Activated CD4-positive, alpha-beta memory T cell treated with anti-CD3 and anti-CD28 coated beads, Interleukin-2, amount 10 ng/mL, durations not matched to agents 7 days and 5 days (primary cell): ENCODE data around the gene CAP1. TPM values are rescaled to one million over a fixed set of nuclear protein-coding genes. Genes with fewer than 3 reads are reported as not detected.
"Not testable (repeated sequence)": the region's sequence is repeated elsewhere in the genome, so short reads cannot be mapped to it uniquely, and the experiment has no call there.

Source experiments
- CTCF ChIA-PET: fragments of 350-600 bp; sonication (Branson Sonifier 250); formaldehyde crosslinking; loops from one replicate; lab custom pipeline; 2021; ENCODE audit warnings: antibody characterized with exemption, inconsistent platforms; lab: Charles Lee
- POLR2A ChIA-PET: fragments of 350-600 bp; sonication (Branson Sonifier 250); formaldehyde crosslinking; loops from one replicate; lab custom pipeline; 2021; ENCODE audit warnings: antibody characterized with exemption; lab: Charles Lee
- DNase-seq: peaks from one replicate; pipeline ENCODE4 v3.0.0-alpha.2; 2020
- H3K27ac Mint-ChIP-seq: one replicate; pipeline ENCODE4 v1.8.0; 2021; ENCODE audit warnings: mild to moderate bottlenecking, mixed read lengths
- H3K27me3 Mint-ChIP-seq: one replicate; pipeline ENCODE4 v1.8.0; 2021; ENCODE audit warnings: mixed read lengths
- H3K36me3 Mint-ChIP-seq: one replicate; pipeline ENCODE4 v1.8.0; 2021; ENCODE audit warnings: low read depth, mixed read lengths
- H3K4me1 Mint-ChIP-seq: one replicate; pipeline ENCODE4 v1.8.0; 2021; ENCODE audit warnings: mixed read lengths
- H3K4me3 Mint-ChIP-seq: one replicate; pipeline ENCODE4 v1.8.0; 2021; ENCODE audit warnings: mild to moderate bottlenecking, mixed read lengths
- H3K9me3 Mint-ChIP-seq: one replicate; pipeline ENCODE4 v1.8.0; 2021; ENCODE audit warnings: mixed read lengths
- total RNA-seq, 2 experiments: library from RNA; stranded (reverse); gene quantifications; one replicate each; pipeline ENCODE4 v1.2.3, GENCODE V29; 2021

Gene CAP1
- total RNA-seq, 2 experiments from 2014 or later: 890 to 908 TPM

- H3K4me3 Mint-ChIP-seq, POLR2A ChIA-PET, H3K9me3 Mint-ChIP-seq, H3K27me3 Mint-ChIP-seq, DNase-seq: not testable (repeated sequence)
- peak overlapping the region; percentile 2 for H3K27ac Mint-ChIP-seq
- H3K36me3 Mint-ChIP-seq: peaks cover 30% of the 10 kb centered on the region
- CTCF ChIA-PET: interaction anchor here (1.3 to 1.6 kb wide), 2 partner anchors 9 to 117 kb away, joined by 3 read pairs; no protein-coding TSS in a partner anchor
- H3K4me1 Mint-ChIP-seq: peaks cover 45% of the 10 kb centered on the region
Observed at GRCh38 chr1:40037254-40037653, 3.3 kb upstream of the CAP1 start.

- ChIA-PET CTCF (interaction anchor here (0.6 to 1.6 kb wide), 8 partner anchors 11 to 300 kb away, joined by 3 to 6 read pairs (median 4); no protein-coding TSS in a partner anchor), POLR2A (interaction anchor here (0.7 to 14.1 kb wide), 20 partner anchors 11 to 494 kb away, joined by 3 to 253 read pairs (median 7); partner anchors contain the start of genes MFSD2A, PPIE, PPT1 and SMAP2)
- H3K36me3 Mint-ChIP-seq: peaks cover 44% of the 10 kb centered on the region
- DNase-seq: no peak
- no peaks in the 10 kb centered on the region for H3K9me3 Mint-ChIP-seq
- H3K4me1 Mint-ChIP-seq: peaks cover 51% of the 10 kb centered on the region
- H3K4me3 Mint-ChIP-seq: peak overlapping the region; percentile 15
- no peaks in the 10 kb centered on the region for H3K27me3 Mint-ChIP-seq
- H3K27ac Mint-ChIP-seq: peak overlapping the region; percentile 95
Observed at GRCh38 chr1:40038697-40039096, 1.8 kb upstream of the CAP1 start.

- Mint-ChIP-seq H3K27me3 (no peaks in the 10 kb centered on the region), H3K4me3 (peak overlapping the region; percentile 88), H3K9me3 (no peaks in the 10 kb centered on the region), H3K36me3 (peaks cover 50% of the 10 kb centered on the region), H3K27ac (peak overlapping the region; percentile 95), H3K4me1 (peaks cover 53% of the 10 kb centered on the region)
- ChIA-PET POLR2A (interaction anchor here (0.7 to 14.1 kb wide), 30 partner anchors 9 to 941 kb away, joined by 3 to 253 read pairs (median 7); partner anchors contain the start of genes CTPS1, MFSD2A, NFYC and PPIE), CTCF (interaction anchor here (0.6 to 2.2 kb wide), 9 partner anchors 10 to 299 kb away, joined by 3 to 8 read pairs (median 4); no protein-coding TSS in a partner anchor)
- DNase-seq: no peak
Observed at GRCh38 chr1:40039245-40039756, 1.2 kb upstream of the CAP1 start.

- Mint-ChIP-seq H3K9me3 (no peaks in the 10 kb centered on the region), H3K27ac (peak overlapping the region; percentile 95), H3K27me3 (no peaks in the 10 kb centered on the region), H3K36me3 (peaks cover 56% of the 10 kb centered on the region), H3K4me3 (peak overlapping the region; percentile 88), H3K4me1 (peaks cover 51% of the 10 kb centered on the region)
- POLR2A ChIA-PET: interaction anchor here (0.5 to 14.1 kb wide), 41 partner anchors 9 to 940 kb away, joined by 3 to 253 read pairs (median 5); partner anchors contain the start of genes CTPS1, MFSD2A, MYCL and NFYC
- CTCF ChIA-PET: interaction anchor here (0.6 to 2.2 kb wide), 9 partner anchors 10 to 299 kb away, joined by 3 to 8 read pairs (median 4); no protein-coding TSS in a partner anchor
- peak; percentile 91 for DNase-seq
Observed at GRCh38 chr1:40039757-40040510, 595 bp upstream of the CAP1 start.

GRCh38 chr1:40041466-40041838, 923 bp downstream of the CAP1 start:
- peak overlapping the region; percentile 95 for H3K27ac Mint-ChIP-seq
- H3K36me3 Mint-ChIP-seq: peaks cover 71% of the 10 kb centered on the region
- no peaks in the 10 kb centered on the region for H3K9me3 Mint-ChIP-seq
- H3K27me3 Mint-ChIP-seq: no peaks in the 10 kb centered on the region
- CTCF ChIA-PET: interaction anchor here (0.6 to 2.2 kb wide), 5 partner anchors 8 to 122 kb away, joined by 3 to 8 read pairs (median 4); no protein-coding TSS in a partner anchor
- peaks cover 62% of the 10 kb centered on the region for H3K4me1 Mint-ChIP-seq
- POLR2A ChIA-PET: interaction anchor here (1.4 to 14.1 kb wide), 11 partner anchors 9 to 345 kb away, joined by 3 to 253 read pairs (median 7); partner anchors contain the start of genes RLF and SMAP2
- no peak for DNase-seq
- peak overlapping the region; percentile 88 for H3K4me3 Mint-ChIP-seq

GRCh38 chr1:40042341-40042740, 1.8 kb downstream of the CAP1 start:
- Mint-ChIP-seq H3K27me3 (no peaks in the 10 kb centered on the region), H3K4me1 (peaks cover 63% of the 10 kb centered on the region), H3K27ac (peak overlapping the region; percentile 70), H3K36me3 (peaks cover 74% of the 10 kb centered on the region), H3K4me3 (peak overlapping the region; percentile 88), H3K9me3 (no peaks in the 10 kb centered on the region)
- ChIA-PET POLR2A (interaction anchor here (1.0 to 14.1 kb wide), 5 partner anchors 8 to 344 kb away, joined by 3 to 253 read pairs (median 38); partner anchors contain the start of gene MYCL), CTCF (interaction anchor here (0.7 to 1.5 kb wide), 4 partner anchors 8 to 66 kb away, joined by 3 to 4 read pairs (median 3); no protein-coding TSS in a partner anchor)
- DNase-seq: no peak

- Mint-ChIP-seq H3K9me3 (no peaks in the 10 kb centered on the region), H3K27me3 (no peaks in the 10 kb centered on the region), H3K36me3 (peaks cover 82% of the 10 kb centered on the region), H3K4me1 (peaks cover 68% of the 10 kb centered on the region), H3K4me3 (peak overlapping the region; percentile 88), H3K27ac (peak overlapping the region; percentile 74)
- DNase-seq: no peak
- ChIA-PET CTCF (interaction anchor here (1.7 to 2.4 kb wide), 2 partner anchors 12 to 14 kb away, joined by 5 to 7 read pairs; no protein-coding TSS in a partner anchor), POLR2A (interaction anchor here (1.0 to 14.1 kb wide), 3 partner anchors 8 to 30 kb away, joined by 3 to 253 read pairs (median 7); no protein-coding TSS in a partner anchor)
Observed at GRCh38 chr1:40044110-40044509, 3.6 kb downstream of the CAP1 start.

GRCh38 chr1:40045182-40045581, 4.7 kb downstream of the CAP1 start:
- Mint-ChIP-seq H3K27ac (peak overlapping the region; percentile 60), H3K4me3 (peak overlapping the region; percentile 88), H3K4me1 (peaks cover 73% of the 10 kb centered on the region), H3K36me3 (peaks cover 89% of the 10 kb centered on the region), H3K9me3 (no peaks in the 10 kb centered on the region), H3K27me3 (no peaks in the 10 kb centered on the region)
- ChIA-PET CTCF (interaction anchor here (0.7 to 2.4 kb wide), 4 partner anchors 11 to 16 kb away, joined by 3 to 7 read pairs (median 5); no protein-coding TSS in a partner anchor), POLR2A (interaction anchor here (2.5 to 14.1 kb wide), 2 partner anchors 17 to 29 kb away, joined by 7 to 253 read pairs; no protein-coding TSS in a partner anchor)
- DNase-seq: no peak

- POLR2A ChIA-PET: interaction anchor here (2.5 to 14.1 kb wide), 2 partner anchors 16 to 28 kb away, joined by 7 to 253 read pairs; no protein-coding TSS in a partner anchor
- no peak for DNase-seq
- Mint-ChIP-seq H3K4me3 (peak overlapping the region; percentile 88), H3K9me3 (no peaks in the 10 kb centered on the region), H3K4me1 (peaks cover 76% of the 10 kb centered on the region), H3K36me3 (peaks cover 86% of the 10 kb centered on the region), H3K27me3 (no peaks in the 10 kb centered on the region), H3K27ac (peak overlapping the region; percentile 60)
- CTCF ChIA-PET: interaction anchor here (0.7 kb wide), 1 partner anchor 11 kb away, joined by 5 read pairs; no protein-coding TSS in a partner anchor
Observed at GRCh38 chr1:40045766-40046165, 5.2 kb downstream of the CAP1 start.

GRCh38 chr1:40047276-40047675, 6.7 kb downstream of the CAP1 start:
- Mint-ChIP-seq H3K4me3 (peak overlapping the region; percentile 22), H3K27ac (peak overlapping the region; percentile 65), H3K4me1 (peaks cover 85% of the 10 kb centered on the region), H3K36me3 (peaks cover 84% of the 10 kb centered on the region), H3K9me3 (no peaks in the 10 kb centered on the region), H3K27me3 (no peaks in the 10 kb centered on the region)
- CTCF ChIA-PET: interaction anchor here (1.1 kb wide), 1 partner anchor 11 kb away, joined by 6 read pairs; no protein-coding TSS in a partner anchor
- DNase-seq: no peak
- POLR2A ChIA-PET: interaction anchor here (14.1 kb wide), 1 partner anchor 15 kb away, joined by 253 read pairs; no protein-coding TSS in a partner anchor

- no peak for DNase-seq
- Mint-ChIP-seq H3K36me3 (peaks cover 84% of the 10 kb centered on the region), H3K9me3 (no peaks in the 10 kb centered on the region), H3K27me3 (no peaks in the 10 kb centered on the region), H3K27ac (peak overlapping the region; percentile 65), H3K4me1 (peaks cover 83% of the 10 kb centered on the region), H3K4me3 (peak overlapping the region; percentile 22)
- ChIA-PET CTCF (no interaction called here), POLR2A (interaction anchor here (14.1 kb wide), 1 partner anchor 14 kb away, joined by 253 read pairs; no protein-coding TSS in a partner anchor)
Observed at GRCh38 chr1:40047769-40048168, 7.2 kb downstream of the CAP1 start.

- ChIA-PET CTCF (interaction anchor here (0.6 to 1.7 kb wide), 4 partner anchors 10 to 762 kb away, joined by 3 to 8 read pairs (median 4); partner anchors contain the start of gene CAP1), POLR2A (interaction anchor here (1.0 to 14.1 kb wide), 3 partner anchors 9 to 21 kb away, joined by 3 to 253 read pairs (median 45); partner anchors contain the start of gene CAP1)
- Mint-ChIP-seq H3K4me1 (peaks cover 86% of the 10 kb centered on the region), H3K36me3 (peaks cover 80% of the 10 kb centered on the region), H3K27me3 (no peaks in the 10 kb centered on the region), H3K4me3 (no peak overlapping the region), H3K9me3 (no peaks in the 10 kb centered on the region), H3K27ac (peak overlapping the region; percentile 57)
- DNase-seq: no peak
Observed at GRCh38 chr1:40049725-40050124, 9.2 kb downstream of the CAP1 start.
